GM03348 (cell line): Measurements from ENCODE around the gene GZMH.
"Not testable (repeated sequence)": the region's sequence is repeated elsewhere in the genome, so short reads cannot be mapped to it uniquely, and the experiment has no call there.

Experiments used
- DNase-seq: peaks from one replicate; pipeline ENCODE4 v3.0.0; 2012; ENCODE audit warnings: low spot score

Gene GZMH

GRCh38 chr14:24609655-24610344 lies at the start of gene GZMH:
Gene GZMH, minus strand, starts transcription at chr14:24609685. Its CDS starts 72 bp downstream, at chr14:24609613.
- DNase-seq: peak; percentile 0

GRCh38 chr14:24648361-24648760 lies 38.9 kb upstream of the GZMH start:
- not testable (repeated sequence) for DNase-seq

DNA sequence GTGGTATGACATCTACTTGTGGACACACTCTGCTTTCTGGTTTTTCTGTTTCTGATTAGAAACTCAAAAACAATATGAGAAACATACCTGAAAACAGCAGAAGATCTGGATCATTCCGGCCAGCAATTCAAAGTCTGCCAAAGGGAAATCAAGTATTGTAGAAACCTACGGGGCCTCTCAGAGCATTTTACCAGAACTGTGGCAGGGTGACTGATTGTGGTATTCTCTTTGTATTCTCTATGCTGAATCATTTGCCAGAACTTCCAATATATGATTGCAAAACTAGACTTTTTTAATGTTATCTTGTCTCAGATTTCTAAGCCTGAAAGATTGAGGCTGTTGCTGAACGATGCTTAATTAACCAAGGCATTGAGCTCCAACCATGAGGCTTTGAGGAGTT lies 30.4 kb upstream of the GZMH start:
- DNase-seq: no peak

- no peak for DNase-seq
Observed at GRCh38 chr14:24639270-24639669, 29.8 kb upstream of the GZMH start.

- no peak for DNase-seq
Observed at GRCh38 chr14:24634158-24634557, 24.7 kb upstream of the GZMH start, which contains the start of gene GZMB. Gene GZMB, minus strand, starts transcription at chr14:24634190. Its CDS starts 30 bp downstream, at chr14:24634160.

GRCh38 chr14:24633353-24633752 lies 23.9 kb upstream of the GZMH start:
- DNase-seq: no peak

DNA sequence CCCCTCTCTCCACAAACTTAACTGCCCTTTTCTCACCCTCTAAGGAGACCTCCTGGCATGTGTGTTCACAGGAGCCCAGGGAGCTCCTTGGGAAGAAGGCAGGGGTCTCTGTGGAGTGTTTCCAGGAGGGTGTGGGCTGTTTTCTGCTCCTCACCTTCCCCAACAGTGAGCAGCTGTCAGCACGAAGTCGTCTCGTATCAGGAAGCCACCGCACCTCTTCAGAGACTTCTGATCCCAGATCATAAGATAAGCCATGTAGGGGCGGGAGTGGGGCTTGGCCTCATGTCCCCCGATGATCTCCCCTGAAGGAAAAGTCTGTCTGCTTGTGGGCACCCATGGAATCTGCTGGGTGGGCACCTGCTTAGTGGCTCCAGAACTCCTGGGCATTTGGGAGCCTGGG lies 23.3 kb upstream of the GZMH start:
- DNase-seq: no peak

DNA sequence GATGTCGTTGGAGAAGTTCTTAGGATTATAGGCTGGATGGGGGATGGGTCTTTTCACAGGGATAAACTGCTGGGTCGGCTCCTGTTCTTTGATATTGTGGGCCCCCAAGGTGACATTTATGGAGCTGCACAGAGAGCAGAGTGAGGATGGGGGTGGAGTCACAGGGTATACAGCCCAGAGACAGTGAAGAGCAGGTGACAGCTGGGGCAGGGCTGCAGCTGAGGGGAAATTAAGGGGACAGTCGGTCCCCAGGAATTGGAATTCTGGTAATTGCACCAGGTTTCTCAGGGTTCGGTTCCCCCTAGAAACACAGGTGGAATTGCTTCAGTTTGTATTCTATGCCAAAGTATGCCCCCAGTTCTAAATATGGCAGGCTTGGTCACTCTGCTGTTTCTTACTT lies 22.9 kb upstream of the GZMH start:
- no peak for DNase-seq

DNA sequence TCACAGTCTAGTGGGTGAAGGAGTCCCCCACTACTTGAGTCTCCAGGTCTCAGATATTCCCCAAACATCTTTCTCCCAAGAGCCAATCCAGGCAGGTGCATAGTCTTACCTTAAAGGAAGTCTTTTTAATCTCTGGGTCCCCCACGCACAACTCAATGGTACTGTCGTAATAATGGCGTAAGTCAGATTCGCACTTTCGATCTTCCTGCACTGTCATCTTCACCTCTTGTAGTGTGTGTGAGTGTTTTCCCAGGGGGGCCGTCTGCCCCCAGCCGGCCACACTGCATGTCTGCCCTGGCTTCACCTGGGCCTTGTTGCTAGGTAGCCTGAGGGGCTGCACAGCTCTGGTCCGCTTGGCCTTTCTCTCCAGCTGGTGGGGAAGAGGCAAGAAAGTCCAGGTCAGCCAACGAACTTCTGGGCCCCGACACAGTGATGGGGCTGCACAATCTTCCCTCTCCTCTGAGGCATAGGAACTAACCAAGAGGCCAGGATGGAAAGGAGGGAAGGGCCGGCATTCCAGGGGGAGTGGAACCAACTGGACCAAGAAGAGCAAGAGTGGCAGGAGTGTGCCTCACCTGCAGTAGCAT lies 22.4 kb upstream of the GZMH start:
- no peak for DNase-seq

DNA sequence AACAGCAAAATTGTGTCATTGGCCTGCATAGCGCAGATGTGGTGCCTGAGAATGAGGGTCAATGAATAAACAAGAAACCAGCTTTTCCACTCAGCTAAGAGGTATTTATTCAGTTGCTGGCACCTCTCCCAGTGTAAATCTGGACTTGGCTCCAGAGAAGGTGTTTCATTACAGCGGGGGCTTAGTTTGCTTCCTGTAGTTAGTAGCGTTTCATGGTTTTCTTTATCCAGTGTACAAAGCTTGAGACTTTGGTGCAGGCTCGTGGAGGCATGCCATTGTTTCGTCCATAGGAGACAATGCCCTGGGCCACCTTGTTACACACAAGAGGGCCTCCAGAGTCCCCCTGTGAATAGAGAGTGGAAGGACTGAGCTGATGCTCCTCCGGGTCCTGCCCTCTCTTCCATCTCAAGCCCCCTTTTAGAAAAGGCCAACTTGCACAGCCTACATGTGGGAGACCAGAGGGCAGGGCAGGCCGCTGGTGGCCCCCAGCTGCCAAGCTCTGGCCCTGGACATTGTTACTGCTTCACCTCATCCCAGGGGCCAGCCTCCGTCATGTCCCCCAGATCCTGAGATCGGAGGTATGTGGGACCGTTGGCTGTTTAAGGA lies 21.5 kb upstream of the GZMH start:
- DNase-seq: peak; percentile 41

- DNase-seq: no peak
Observed at GRCh38 chr14:24630087-24630871, 20.8 kb upstream of the GZMH start.

DNA sequence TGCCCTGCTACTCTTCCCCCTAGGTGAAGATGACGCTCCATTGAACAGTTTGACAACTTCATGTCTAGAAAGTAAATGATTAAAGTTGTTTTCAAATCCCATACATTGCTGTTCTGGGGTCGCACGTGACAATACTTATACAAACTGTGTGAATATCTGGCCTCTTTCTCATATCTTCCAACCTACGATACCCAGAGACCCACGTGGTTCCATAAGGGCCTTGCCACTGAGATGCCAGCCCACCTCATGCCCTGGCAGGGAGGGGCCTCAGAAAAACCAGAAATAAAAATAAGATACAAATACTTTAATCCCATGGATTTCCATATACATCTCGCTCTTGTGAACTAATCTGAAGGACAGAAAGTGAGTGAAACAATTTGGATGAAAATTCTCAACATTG lies 20.0 kb upstream of the GZMH start:
- DNase-seq: no peak

DNA sequence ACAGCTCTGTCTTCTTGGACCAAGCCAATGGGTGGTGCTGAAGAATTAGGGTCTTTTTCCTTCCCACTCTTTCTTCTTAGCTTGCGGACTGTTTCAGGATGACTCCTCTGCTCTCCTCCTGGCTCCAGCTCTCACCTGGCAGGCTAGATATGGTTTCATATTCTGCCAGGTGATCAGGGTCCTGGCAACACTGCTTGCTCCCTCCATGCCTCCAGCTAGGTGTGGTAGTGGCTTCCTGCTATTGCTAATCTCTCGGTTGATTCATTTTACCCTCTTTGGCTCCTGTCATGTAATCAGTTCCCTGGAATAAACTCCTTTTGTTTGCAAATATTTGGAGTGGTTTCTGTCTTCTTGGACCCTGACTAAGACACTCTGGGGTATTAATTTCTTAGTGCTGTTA lies 4.3 kb upstream of the GZMH start:
- DNase-seq: no peak

DNA sequence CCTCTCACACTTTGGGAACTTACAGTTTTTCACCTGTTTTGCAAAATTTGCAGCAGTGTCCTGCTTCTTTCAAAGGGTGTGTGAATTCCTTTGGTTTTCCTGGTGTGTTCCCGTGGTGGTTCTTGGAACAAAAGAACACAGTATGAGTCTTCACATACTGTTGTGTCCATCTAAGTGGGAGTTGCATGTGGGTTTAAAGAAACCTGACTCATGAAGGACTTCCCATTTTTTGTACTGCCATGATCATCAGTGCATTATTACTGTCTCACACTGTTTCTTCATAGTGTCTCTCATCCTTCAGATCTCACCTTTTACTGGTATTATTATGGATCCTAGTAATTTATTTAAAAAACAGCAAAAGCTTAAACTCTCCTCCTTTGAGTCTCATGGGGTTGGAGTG lies 3.8 kb upstream of the GZMH start:
- no peak for DNase-seq

DNA sequence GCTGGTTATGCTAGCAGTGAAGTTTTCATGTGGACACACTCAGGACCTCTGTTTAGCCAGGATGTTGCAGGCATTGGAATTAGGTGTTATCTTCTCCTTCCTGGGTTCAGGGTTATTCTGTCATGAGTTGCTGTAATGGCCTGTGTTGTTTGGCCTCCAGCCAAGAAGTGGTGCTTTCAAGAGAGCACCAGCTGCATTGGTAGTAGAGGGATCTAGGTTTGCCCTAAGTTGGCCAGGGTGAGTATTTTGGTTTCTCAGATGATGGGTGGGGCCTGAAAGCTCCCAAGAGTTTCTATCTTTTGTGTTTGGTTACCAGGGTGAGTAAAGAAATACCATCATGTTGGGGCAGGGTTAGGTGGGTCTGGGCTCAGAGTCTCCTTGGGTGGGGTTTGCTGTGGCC lies 2.7 kb upstream of the GZMH start:
- DNase-seq: no peak

DNA sequence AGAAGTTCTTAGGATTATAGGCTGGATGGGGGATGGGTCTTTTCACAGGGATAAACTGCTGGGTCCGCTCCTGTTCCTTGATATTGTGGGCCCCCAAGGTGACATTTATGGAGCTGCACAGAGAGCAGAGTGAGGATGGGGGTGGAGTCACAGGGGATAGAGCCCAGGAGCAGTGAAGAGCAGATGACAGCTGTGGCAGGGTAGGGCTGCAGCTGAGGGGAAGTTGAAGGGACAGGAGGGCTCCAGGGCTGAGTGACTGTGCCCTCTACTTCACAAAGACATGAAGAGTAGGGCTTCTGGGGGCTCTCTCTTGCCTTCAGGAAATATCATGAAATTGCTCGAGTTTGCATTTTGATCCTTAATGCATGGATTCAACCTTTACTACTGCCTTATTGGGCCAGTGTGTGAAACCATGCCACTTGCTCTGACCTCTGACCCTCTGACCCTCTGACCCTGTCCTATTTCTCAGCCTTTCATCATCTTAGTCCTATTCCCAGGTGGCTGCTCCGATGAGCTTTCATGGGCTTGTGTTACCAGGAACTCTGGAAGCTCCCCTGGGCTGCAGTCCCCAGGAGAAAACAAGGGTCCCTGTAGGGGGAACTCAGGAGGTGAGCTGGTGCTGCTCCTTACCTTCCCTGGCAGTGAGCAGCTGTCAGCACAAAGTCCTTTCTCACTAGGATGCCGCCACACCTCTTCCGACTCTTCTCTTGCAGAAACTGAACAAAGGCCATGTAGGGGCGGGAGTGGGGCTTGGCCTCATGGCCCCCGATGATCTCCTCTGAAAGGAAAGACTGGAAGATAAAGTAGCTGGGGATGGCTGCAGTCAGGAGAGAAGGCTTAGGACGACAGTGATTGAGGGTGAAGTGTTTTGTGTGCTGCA lies 1.6 kb downstream of the GZMH start:
- DNase-seq: peak; percentile 2

- no peak for DNase-seq
Observed at GRCh38 chr14:24607081-24607480, 2.4 kb downstream of the GZMH start.

DNA sequence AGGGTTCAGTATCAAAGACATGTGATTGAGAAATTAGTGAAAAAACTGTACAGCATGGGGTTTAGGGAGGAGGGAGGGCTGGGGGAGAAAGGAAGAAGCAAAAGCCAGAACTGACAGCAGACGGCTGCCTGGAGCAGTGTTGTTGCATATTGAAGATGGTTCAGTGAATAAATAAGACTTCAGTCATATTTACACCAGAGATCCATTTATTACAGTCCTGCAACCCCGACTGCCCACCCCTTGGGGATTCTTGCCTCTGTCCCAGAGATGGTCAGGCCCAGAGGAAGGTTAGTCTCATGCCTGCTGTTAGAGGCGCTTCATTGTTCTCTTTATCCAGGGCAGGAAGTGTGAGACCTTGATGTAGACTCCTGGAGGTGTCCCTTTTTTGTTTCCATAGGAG lies 3.2 kb downstream of the GZMH start:
- no peak for DNase-seq

DNA sequence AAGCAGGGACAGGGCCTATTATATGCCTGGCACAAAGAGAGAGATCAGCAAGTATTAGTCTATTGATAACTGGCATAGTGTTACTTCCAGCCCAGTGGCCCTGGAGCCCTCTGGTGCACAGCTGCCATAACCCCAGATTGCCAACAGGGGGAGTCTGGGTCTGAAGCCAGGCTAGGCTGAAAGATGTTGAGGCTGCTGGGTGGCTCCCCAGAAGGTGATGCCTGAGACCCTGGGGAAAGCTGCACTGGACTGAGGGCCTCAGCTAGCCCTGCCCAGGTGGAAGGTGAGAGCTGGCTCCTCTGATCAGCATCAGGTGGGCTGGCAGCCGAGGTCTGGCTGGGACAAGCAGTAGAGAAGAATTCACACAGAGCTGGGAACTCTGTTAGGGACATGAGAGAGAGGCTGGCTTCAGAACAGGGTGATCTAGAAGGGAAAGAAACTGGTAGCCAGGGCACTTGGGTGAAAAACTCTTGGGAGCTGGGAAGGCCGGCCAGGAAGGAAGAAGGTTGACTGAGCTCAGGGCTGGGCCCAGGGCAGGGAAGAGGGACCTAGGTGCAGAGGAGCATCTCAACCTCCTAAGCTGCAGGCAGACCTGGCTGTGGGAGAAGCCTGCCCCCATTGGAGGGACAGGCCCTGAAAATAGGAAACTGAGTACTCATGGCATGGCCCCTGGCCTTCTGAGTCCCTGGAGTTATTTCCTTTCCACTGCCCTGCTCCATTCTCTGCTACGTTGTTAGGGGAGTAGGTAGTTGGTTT lies 3.9 kb downstream of the GZMH start:
- DNase-seq: peak; percentile 46

- DNase-seq: no peak
Observed at GRCh38 chr14:24597403-24597802, 12.1 kb downstream of the GZMH start.
